Jurkat, Clone E6-1 (cell line): ENCODE results near the gene PRKCZ.
A peak's percentile ranks its signal among the peaks of the same experiment; 100 is the strongest.

Experiments used
- DNase-seq: peaks from one replicate; pipeline ENCODE4 v3.0.0-alpha.2; 2011; ENCODE audit warnings: low read depth, low spot score
- H3K4me3 ChIP-seq: 2 replicates; pipeline ENCODE4 v1.5.1; 2011; ENCODE audit warnings: mild to moderate bottlenecking, low read length, control low read depth, moderate library complexity

The PRKCZ gene

DNA sequence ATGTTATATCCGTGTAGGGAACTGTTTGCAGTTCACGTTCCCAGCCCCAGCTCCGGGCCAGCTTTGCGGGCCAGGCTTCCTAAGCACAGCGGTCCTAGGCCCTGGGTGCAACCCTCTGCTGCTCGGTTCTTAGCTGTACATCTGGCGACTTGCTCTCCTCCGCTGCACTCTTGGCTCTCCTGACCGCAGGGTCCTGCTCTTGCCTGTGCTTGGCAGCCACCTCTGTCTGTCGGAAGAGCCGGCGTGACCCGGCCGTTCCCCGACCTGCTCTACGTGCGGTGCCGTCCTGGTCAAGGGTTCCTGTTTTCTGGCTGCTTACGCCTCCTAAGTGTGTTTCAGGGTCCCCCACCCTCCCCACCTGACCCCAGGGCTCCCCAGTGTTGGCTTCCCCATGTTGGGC is 107.6 kb downstream of the PRKCZ start:
- DNase-seq: no peak
- no peak overlapping the region for H3K4me3 ChIP-seq

DNA sequence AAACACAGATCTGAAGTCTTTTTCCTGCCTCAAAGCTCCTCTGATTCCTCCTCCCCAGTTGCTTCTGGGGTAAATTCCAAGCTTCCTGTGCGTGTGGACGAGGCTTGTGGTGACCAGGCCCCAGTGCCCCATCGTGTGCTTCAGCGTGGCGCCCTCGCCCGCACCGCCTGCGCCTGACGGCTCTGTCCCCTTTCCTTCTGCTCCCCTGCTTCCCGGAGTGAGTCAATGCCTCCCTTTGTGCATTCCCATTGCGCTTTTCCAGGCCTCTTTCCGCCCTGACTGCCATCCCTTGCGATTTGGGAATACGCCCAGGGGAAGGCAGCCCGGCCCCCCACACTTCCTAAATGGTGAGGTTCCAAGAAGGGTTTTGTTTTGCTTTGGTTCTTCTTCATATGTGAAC is 108.1 kb downstream of the PRKCZ start:
- no peak overlapping the region for H3K4me3 ChIP-seq
- DNase-seq: no peak

- no peak overlapping the region for H3K4me3 ChIP-seq
- DNase-seq: no peak
Observed at GRCh38 chr1:2159124-2159523, 108.9 kb downstream of the PRKCZ start.

GRCh38 chr1:2160451-2161300 is 110.5 kb downstream of the PRKCZ start:
- no peak overlapping the region for H3K4me3 ChIP-seq
- no peak for DNase-seq

GRCh38 chr1:2163205-2163604 is 113.0 kb downstream of the PRKCZ start:
- DNase-seq: no peak
- no peak overlapping the region for H3K4me3 ChIP-seq

DNA sequence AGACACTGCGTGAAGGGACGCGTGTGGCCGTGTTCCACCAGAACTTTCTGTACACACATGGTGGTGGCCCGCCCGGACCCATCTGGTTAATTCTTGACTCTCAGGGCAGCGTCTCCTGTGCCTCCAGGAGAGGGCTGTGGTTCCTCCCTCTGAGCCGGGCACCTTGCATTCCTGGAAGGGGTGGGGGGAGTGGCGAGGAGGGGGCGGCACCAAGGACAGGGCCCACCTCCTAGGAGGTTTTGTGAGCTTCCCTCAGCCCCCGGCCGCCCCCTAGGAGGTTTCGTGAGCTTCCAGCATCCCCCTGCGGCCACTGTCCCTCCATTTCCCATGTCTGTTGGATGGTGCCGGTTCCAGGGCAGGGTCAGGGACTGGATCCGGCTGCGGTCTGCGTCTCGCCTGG is 115.4 kb downstream of the PRKCZ start:
- H3K4me3 ChIP-seq: no peak overlapping the region
- no peak for DNase-seq

DNA sequence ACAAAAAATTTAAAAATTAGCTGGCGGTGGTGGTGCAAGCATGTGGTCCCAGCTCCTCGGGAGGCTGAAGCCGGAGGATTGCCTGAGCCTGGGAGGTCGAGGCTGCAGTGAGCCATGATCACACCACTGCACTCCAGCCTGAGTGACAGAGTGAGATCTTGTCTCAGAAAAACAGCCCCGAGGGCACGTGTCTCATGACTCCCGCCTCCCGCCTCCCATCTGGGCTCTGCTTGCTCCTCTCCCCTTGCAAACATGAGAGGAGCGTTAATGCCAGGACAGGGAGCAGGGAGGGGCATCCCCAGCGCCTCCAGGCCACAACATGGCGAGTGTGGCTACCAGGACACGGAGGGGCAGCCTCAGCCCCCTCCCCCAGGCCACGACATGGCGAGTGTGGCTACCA is 116.0 kb downstream of the PRKCZ start:
- no peak for DNase-seq

DNA sequence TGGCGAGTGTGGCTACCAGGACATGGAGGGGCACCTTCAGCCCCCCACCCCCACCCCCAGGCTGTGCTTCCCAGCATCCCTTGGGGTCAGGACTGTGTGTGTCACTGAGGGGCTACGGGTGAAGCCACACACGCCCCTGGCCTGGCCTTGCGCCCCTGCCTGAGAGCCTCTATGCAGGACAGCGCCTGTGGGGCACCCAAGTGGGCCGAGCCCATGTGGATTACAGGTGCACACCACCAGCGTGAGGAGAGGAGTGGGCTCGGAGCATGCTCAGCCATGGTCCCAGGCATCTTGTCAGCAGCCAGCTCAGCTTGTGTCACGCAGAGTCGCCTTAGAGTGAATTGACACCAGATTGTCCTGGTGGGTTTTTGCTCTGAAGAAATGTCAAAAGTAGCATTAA is 116.5 kb downstream of the PRKCZ start:
- no peak for DNase-seq
- H3K4me3 ChIP-seq: no peak overlapping the region

More for the DNA sequence above, 116.0 kb downstream of the PRKCZ start:
- H3K4me3 ChIP-seq: no peak overlapping the region

GRCh38 chr1:2168090-2168489 is 117.9 kb downstream of the PRKCZ start:
- no peak for DNase-seq
- no peak overlapping the region for H3K4me3 ChIP-seq

- no peak overlapping the region for H3K4me3 ChIP-seq
- DNase-seq: no peak
Observed at GRCh38 chr1:2168535-2168934, 118.3 kb downstream of the PRKCZ start.

GRCh38 chr1:2169200-2169836 is 119.1 kb downstream of the PRKCZ start:
- no peak for DNase-seq

GRCh38 chr1:2170211-2170610 is 120.0 kb downstream of the PRKCZ start:
- no peak for DNase-seq
- no peak overlapping the region for H3K4me3 ChIP-seq

More at GRCh38 chr1:2169200-2169836, 119.1 kb downstream of the PRKCZ start:
- no peak overlapping the region for H3K4me3 ChIP-seq

DNA sequence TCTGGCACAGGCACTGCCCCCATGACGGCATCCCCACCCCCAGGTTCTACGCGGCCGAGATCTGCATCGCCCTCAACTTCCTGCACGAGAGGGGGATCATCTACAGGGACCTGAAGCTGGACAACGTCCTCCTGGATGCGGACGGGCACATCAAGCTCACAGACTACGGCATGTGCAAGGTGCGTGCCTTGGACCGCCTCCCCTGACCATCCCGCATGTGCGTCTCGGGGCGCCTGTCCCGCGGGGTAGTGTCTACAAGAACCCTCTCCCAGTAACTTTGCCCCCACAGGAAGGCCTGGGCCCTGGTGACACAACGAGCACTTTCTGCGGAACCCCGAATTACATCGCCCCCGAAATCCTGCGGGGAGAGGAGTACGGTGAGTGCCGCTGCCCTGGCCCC is 121.8 kb downstream of the PRKCZ start:
- DNase-seq: no peak
- no peak overlapping the region for H3K4me3 ChIP-seq

GRCh38 chr1:2172551-2173146 is 122.4 kb downstream of the PRKCZ start:
- DNase-seq: no peak
- H3K4me3 ChIP-seq: no peak overlapping the region

- DNase-seq: no peak
- no peak overlapping the region for H3K4me3 ChIP-seq
Observed at GRCh38 chr1:2173546-2174347, 123.5 kb downstream of the PRKCZ start.

DNA sequence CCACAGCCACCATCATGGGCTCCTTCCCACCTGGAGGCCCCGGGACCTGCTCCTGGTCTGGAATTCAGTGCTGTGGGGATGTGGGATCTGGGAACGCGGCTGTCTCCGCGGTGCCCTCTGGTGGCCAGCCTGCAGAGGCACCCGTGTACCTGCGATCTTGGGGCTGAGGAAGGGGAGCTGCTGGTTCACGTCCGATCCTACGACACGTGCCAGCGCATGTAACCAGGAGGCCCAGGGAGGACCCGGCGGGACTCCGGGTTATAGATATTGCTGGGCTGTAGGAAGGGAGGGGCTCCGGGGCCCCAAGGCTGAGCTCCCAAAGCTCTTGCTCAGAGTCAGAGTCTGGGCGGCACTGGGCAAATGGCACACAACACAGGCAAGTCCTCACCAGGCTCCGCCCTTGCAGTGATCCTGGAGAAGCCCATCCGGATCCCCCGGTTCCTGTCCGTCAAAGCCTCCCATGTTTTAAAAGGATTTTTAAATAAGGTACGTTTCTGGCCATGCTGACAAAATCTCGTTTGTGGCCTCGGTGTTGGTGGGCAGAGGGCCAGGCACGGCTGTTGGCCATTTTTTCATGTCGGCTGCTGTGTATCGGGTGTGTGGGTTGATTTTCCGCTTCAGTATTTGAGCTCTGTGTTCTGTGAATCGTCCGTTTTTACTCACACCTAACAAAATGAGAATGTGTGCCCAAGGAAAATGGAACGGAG is 124.3 kb downstream of the PRKCZ start:
- H3K4me3 ChIP-seq: no peak overlapping the region
- peak; percentile 32 for DNase-seq

- DNase-seq: no peak
- no peak overlapping the region for H3K4me3 ChIP-seq
Observed at GRCh38 chr1:2175055-2175414, 124.8 kb downstream of the PRKCZ start.

DNA sequence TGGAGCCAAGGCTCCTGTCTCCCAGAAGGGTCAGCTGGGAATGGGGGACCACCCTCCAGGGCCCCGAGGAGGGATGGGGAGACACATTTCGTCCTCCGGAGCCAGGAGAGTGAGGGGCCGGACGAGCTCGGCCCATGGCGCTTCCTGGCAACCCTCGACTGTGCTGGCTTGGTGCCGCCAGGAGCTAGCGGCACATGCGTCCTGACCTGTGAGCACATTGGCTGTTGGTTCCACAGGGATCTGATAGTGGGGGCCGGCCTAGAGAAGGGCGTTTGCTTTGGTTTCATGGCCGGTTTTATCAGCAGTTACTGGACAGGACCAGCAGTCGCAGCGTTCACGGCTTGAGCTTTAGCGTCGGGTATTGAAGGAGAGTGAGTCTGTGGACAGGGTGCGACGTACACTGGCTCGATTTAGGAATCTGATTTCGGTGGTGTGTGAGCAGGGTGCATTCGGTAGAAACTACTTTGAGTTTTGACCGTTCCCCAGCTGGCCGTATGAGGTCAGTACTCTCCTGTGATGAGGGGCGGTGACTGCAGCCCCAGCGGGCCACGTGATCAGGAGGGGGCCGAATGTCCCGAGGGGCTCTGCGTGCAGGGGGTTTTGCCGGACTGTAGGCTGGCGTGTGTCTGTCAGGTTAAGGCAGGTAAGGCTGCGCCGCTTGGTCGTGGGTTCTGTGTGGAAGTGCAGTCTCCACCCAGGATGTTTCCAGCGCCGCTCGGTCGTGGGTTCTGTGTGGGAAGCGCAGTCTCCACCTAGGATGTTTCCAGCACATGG is 125.7 kb downstream of the PRKCZ start:
- DNase-seq: no peak
- H3K4me3 ChIP-seq: no peak overlapping the region
